ENCODE data around the gene SPEF2. TPM values are rescaled to one million over a fixed set of nuclear protein-coding genes. Genes with fewer than 3 reads are reported as not detected.

Gene SPEF2
- total RNA-seq, 4 donors from 2014 or later, result 1.7 to 10.0 (median 2.2) TPM

GRCh38 chr5:35741126-35741716 lies 123.6 kb downstream of the SPEF2 start:
- no peak for TF ChIP-seq CTCF (IDR thresholded peaks at IDR 0.05)
- no peak for TF ChIP-seq POLR2A (IDR thresholded peaks at IDR 0.05)
- TF ChIP-seq EP300 (IDR thresholded peaks at IDR 0.05), result no peak
- TF ChIP-seq POLR2AphosphoS5 (IDR thresholded peaks at IDR 0.05), result no peak
- Histone ChIP-seq H3K27ac (no peak overlapping the region), H3K4me3 (no peak overlapping the region), H3K4me1 (no peaks in the 10 kb centered on the region), H3K36me3 (no peaks in the 10 kb centered on the region), H3K27me3 (no peaks in the 10 kb centered on the region), H3K9me3 (no peaks in the 10 kb centered on the region)
- DNase-seq (ENCODE audit: low spot score in 2 of 2), result no peak
- WGBS, result 58% methylated on average over 5 of the region's 5 CpGs

DNA sequence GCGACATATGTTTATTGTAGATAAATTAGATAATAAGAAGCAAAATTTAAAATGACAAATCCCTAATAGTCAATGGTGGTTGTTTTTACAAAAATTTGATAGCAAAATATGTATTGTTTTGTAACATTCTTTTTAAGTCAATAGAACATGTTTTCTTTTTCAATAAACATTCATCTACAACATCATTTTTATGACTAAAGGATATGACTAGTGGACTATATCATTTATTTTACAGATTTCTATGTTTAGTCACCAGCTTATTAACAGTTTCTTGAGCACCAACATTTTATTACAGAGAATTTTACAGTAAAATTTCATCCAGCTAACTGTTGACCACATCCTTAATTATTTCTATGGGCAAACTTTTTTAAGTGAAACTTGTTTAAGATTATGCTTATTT lies 124.3 kb downstream of the SPEF2 start:
- Histone ChIP-seq H3K9me3 (no peaks in the 10 kb centered on the region), H3K36me3 (no peaks in the 10 kb centered on the region), H3K4me3 (no peak overlapping the region), H3K27me3 (no peaks in the 10 kb centered on the region), H3K4me1 (no peaks in the 10 kb centered on the region), H3K27ac (no peak overlapping the region)
- no peak for DNase-seq (ENCODE audit: low spot score in 2 of 2)
- TF ChIP-seq POLR2A (IDR thresholded peaks at IDR 0.05), result no peak
- no peak for TF ChIP-seq POLR2AphosphoS5 (IDR thresholded peaks at IDR 0.05)
- no peak for TF ChIP-seq EP300 (IDR thresholded peaks at IDR 0.05)
- TF ChIP-seq CTCF (IDR thresholded peaks at IDR 0.05), result no peak
- WGBS, result 77% methylated on average over 1 of the region's 1 CpG

DNA sequence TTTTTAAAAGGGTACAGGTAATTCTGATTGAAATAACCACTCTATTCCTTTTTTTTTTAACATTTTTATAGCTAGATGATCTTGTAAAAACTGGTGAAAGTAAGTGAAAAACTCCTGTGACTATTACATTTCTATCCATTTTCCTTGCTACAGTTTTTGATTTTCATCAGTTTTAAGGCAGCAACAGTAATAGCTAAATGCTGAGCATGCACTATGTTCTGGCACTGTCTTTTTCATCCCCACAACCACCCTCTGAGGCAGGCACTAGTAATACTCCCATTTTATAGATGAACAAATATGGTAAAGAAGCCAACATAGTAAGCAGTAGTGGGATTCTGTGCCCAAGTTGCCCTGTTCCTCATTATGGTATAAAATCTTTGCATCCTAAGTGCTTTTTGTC lies 126.0 kb downstream of the SPEF2 start:
- no peaks in the 10 kb centered on the region for H3K36me3 ChIP-seq
- H3K27me3 ChIP-seq, result no peaks in the 10 kb centered on the region
- no peak overlapping the region for H3K27ac ChIP-seq
- DNase-seq (ENCODE audit: low spot score in 2 of 2), result no peak
- no peak overlapping the region for H3K4me3 ChIP-seq
- TF ChIP-seq CTCF (IDR thresholded peaks at IDR 0.05) (no peak), POLR2A (IDR thresholded peaks at IDR 0.05) (no peak), EP300 (IDR thresholded peaks at IDR 0.05) (no peak), POLR2AphosphoS5 (IDR thresholded peaks at IDR 0.05) (no peak)
- H3K9me3 ChIP-seq, result no peaks in the 10 kb centered on the region
- H3K4me1 ChIP-seq, result no peaks in the 10 kb centered on the region

DNA sequence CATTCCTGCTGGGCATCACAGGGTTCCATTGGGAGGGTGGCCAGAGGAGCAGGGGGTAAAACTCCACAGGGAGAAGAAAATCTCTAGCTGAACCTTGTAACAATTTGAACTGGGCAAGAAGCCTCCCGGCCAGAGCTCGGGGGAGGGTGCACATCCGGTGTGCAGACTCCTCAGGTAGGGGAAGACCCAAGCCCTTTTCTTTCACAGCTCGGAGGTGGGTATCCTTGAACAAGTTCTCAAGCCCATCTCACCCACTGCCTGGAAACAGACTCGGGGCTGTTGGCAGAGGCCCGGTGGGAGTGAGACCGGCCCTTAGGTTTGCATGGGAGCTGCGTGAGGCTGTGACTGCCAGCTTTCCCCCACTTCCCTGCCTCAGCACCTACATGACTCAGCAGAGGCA lies 127.5 kb downstream of the SPEF2 start:
- Histone ChIP-seq H3K27ac (no peak overlapping the region), H3K9me3 (no peaks in the 10 kb centered on the region), H3K4me1 (no peaks in the 10 kb centered on the region), H3K27me3 (no peaks in the 10 kb centered on the region), H3K4me3 (no peak overlapping the region), H3K36me3 (no peaks in the 10 kb centered on the region)
- 86% methylated on average over 7 of the region's 8 CpGs for WGBS
- no peak for DNase-seq (ENCODE audit: low spot score in 2 of 2)
- TF ChIP-seq POLR2AphosphoS5 (IDR thresholded peaks at IDR 0.05) (no peak), POLR2A (IDR thresholded peaks at IDR 0.05) (no peak), CTCF (IDR thresholded peaks at IDR 0.05) (no peak), EP300 (IDR thresholded peaks at IDR 0.05) (no peak)

GRCh38 chr5:35745660-35746059 lies 128.0 kb downstream of the SPEF2 start:
- 82% methylated on average over 3 of the region's 3 CpGs for WGBS
- no peaks in the 10 kb centered on the region for H3K27me3 ChIP-seq
- H3K4me1 ChIP-seq, result no peaks in the 10 kb centered on the region
- no peaks in the 10 kb centered on the region for H3K36me3 ChIP-seq
- H3K27ac ChIP-seq, result no peak overlapping the region
- TF ChIP-seq POLR2A (IDR thresholded peaks at IDR 0.05) (no peak), CTCF (IDR thresholded peaks at IDR 0.05) (no peak), POLR2AphosphoS5 (IDR thresholded peaks at IDR 0.05) (no peak), EP300 (IDR thresholded peaks at IDR 0.05) (no peak)
- H3K4me3 ChIP-seq, result no peak overlapping the region
- no peak for DNase-seq (ENCODE audit: low spot score in 2 of 2)
- no peaks in the 10 kb centered on the region for H3K9me3 ChIP-seq

All from suprapubic skin (tissue), 4 donors.